ENCODE results near the gene SNX32.

SNX32 gene

DNA sequence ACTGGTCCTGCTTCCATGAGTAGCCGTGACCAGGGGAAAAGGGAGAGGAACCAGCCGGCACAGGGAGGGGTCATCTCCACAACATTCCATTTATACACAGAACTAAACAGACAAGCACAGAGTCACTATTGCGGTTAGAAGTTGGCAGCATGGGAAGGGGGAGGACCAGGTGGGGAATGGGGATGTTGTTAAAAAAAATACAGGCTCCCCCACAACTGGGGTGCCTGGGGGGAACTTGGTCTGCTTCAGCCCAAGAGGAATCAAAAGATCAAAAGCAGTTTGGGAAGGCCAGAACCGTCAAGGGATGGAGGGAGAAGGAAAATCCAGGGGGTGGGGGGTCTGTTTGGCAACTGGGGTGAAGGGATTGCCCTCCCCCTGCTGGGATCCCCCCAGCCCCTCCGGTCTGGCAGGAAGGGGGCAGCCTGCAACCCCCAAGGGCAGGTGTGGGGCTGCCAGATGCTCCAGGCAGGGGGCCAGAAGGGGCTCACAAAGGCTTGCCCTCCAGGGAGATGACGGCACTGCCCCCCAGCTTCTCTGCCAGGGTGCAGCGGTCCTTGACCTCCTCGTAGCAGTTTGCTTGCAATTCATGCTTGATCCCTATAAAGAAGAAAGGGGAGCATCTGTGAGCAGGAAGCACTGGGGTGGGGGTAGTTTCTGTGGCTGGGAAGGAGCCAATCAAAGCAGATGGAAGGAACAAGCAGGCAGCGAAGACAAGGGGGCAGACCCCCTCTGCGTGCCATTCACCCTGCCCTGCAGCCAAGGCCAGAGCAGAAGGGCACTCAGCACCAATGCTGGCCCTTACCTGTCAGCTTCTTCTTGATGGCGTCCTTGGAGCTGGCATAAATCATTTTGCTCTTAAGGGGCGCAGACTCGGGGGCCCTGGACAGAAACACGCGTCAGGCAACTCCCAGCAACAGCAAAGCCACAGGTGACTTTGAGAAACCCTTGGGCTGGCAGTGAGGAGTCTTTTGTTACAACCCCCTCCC lies 21.4 kb downstream of the SNX32 start:
- DNase-seq (ENCODE audit: low read depth in 1 of 2, low spot score in 1 of 2) = no peak

- no peak for DNase-seq (ENCODE audit: low read depth in 1 of 2, low spot score in 1 of 2)
These were observed 22.2 kb downstream of the SNX32 start for GRCh38 chr11:65855927-65856363.

- peak; percentile 59 to 75 for DNase-seq (ENCODE audit: low read depth in 1 of 2, low spot score in 1 of 2)
These were observed 23.1 kb downstream of the SNX32 start for GRCh38 chr11:65856689-65857499.

DNA sequence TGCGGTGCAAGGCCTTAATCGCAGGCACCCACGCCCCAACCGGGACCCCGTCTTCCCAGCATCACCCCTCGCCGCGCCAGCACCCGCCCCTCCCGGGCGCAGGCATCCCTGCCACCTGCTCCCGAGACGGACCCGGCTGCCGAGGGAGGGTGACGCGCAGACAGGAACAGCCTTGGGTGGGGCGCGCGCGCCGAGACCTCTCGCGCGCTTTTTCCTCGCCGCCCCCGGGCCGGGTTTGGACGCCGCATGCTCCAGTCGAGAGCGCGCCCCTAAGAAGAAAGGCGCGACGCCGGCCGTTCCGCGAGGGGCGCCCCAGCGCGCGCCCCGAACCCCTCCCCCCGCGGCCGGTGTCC lies 23.7 kb downstream of the SNX32 start:
- peak; percentile 34 to 51 for DNase-seq (ENCODE audit: low read depth in 1 of 2, low spot score in 1 of 2)

GRCh38 chr11:65857853-65858680 lies 24.3 kb downstream of the SNX32 start, which contains the start of gene CFL1:
CFL1 (minus strand) TSS chr11:65858180; CDS start chr11:65858099, 81 bp downstream.
- peak; percentile 90 to 95 for DNase-seq (ENCODE audit: low read depth in 1 of 2, low spot score in 1 of 2)

DNA sequence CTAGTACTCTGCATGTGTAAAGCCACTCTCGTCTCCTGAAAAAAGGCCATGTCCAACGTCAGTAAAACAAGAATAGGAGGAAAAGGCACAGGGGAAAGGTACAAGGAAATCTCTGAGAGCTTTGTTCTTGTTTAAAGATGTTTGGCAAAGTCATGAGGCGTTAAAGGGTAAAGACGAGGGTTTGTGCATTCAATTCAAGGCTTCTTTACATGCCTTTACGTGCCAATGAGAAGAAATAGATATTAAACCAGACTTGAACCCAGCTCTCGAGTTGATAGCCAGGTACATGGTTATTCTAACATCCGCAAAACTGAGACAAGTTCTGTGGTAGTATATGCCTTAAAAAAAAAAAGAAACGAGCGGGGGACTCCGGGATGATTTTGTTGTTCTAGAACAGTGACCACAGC lies 24.9 kb downstream of the SNX32 start:
- DNase-seq (ENCODE audit: low read depth in 1 of 2, low spot score in 1 of 2) = no peak

- peak; percentile 87 to 95 for DNase-seq (ENCODE audit: low read depth in 1 of 2, low spot score in 1 of 2)
These were observed 25.5 kb downstream of the SNX32 start for GRCh38 chr11:65859095-65859811.

DNA sequence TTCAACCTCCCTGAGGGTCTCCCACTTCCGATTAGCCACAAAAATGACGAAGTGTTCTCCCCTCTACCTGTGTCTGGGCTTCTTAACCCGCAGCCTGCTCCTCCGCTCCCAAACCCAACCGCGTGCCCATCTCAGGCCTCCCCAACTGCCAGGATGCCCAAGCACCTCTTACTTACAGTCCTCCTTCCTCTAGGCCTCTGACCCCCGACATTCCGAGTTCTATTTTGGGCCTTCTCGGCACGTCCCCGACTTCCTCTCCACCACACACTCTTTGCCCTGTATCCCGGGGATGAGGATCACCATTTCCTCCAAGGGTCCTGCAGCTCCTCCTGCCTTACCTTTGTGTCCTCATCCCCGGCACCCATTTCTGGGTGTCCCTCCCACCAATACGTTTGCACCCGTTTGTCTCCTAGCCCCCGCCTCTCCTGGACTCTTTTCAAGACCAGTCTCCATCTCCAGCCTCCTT lies 26.1 kb downstream of the SNX32 start:
- DNase-seq (ENCODE audit: low read depth in 1 of 2, low spot score in 1 of 2) = no peak

DNA sequence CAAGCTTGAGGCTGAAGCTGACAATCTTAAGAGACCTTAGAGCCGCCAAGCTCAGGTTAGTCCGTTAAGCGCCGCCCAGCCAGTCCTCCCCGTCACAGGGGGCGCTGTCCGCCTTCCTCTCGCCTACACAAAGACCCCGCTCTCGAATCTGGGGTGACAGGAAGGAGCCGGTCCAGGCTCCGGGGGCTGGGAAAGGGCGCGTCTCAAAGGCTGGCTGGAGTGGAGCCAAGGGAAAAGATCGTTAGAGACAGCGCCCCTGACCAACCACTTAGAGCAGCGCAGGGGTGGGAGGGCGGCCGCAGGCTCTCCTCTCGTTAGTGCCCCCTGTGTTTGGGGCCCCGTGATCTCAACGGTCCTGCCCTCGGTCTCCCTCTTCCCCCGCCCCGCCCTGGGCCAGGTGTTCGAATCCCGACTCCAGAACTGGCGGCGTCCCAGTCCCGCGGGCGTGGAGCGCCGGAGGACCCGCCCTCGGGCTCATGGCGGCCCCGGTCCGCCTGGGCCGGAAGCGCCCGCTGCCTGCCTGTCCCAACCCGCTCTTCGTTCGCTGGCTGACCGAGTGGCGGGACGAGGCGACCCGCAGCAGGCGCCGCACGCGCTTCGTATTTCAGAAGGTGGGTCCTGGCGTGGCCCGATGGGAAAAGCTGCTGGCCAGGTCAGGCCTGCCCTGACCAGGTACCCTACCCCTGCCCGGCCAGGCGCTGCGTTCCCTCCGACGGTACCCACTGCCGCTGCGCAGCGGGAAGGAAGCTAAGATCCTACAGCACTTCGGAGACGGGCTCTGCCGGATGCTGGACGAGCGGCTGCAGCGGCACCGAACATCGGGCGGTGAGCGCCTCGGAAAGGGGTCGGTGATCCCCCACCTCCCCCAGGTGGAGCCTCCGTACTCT lies 26.8 kb downstream of the SNX32 start, which contains the start of gene MUS81:
Gene MUS81 (plus strand): TSS at position 156 of the 887 bp plus-strand sequence. CDS start 321 bp downstream, at position 477.
- peak; percentile 93 to 94 for DNase-seq (ENCODE audit: low read depth in 1 of 2, low spot score in 1 of 2)

DNA sequence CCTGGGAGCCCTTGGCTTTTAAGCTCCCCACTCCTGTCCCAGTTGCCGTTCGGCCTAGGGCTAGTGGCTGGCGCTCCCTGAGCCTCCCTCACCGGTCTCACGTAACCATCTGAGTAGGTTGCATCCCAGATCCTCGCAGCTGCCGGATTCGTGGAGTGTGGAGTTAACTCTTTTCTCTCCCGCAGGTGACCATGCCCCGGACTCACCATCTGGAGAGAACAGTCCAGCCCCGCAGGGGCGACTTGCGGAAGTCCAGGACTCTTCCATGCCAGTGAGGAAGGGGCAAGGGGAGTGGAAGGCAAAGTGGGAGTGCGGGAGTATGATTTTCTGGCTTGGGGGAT lies 27.4 kb downstream of the SNX32 start:
- DNase-seq (ENCODE audit: low read depth in 1 of 2, low spot score in 1 of 2) = no peak

DNA sequence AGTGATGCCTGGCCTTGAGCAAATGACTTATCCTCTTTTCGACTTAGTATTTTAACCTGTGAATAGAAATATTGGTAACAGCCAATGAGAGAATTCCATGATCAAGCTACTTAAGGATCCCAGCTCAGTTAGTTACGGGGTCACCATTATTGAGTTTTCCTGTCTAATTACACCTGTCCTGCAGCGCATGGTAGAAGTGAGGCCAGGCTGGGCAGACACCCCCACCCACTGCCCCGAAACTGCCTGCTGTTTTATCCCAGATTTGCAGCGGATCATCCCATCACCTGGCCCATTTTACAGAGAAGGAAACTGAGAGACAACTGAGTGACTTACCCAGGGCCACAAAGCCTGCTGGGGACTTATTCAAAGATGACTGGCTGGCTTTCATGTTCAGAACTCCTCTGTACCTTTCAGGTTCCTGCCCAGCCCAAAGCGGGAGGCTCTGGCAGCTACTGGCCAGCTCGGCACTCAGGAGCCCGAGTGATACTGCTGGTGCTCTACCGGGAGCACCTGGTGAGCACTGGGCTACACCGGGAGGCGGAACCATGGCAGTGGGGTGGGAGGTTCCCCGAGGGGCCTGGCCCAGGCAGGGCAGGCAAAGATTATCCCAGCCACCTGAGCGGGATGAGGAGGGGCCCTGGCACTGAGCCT lies 27.9 kb downstream of the SNX32 start:
- DNase-seq (ENCODE audit: low read depth in 1 of 2, low spot score in 1 of 2) = no peak

GRCh38 chr11:65862191-65862735 lies 28.5 kb downstream of the SNX32 start:
- no peak for DNase-seq (ENCODE audit: low read depth in 1 of 2, low spot score in 1 of 2)

- DNase-seq (ENCODE audit: low read depth in 1 of 2, low spot score in 1 of 2) = no peak
These were observed 29.5 kb downstream of the SNX32 start for GRCh38 chr11:65862941-65863888.

GRCh38 chr11:65863889-65864705 lies 30.3 kb downstream of the SNX32 start:
- no peak for DNase-seq (ENCODE audit: low read depth in 1 of 2, low spot score in 1 of 2)

GRCh38 chr11:65864706-65865471 lies 31.1 kb downstream of the SNX32 start:
- no peak for DNase-seq (ENCODE audit: low read depth in 1 of 2, low spot score in 1 of 2)

Measured in activated CD4-positive, alpha-beta T cell treated with anti-CD3 and anti-CD28 coated beads, Interleukin-2, amount 50 U/mL, for 24 hours (primary cell).